SH-SY5Y (cell line): Measurements from ENCODE around the gene RAB40B.

ENCODE experiments used
- GATA2 ChIP-seq: IDR thresholded peaks from 2 replicates; pipeline ENCODE4 v1.6.1; 2011; ENCODE audit warnings: mild to moderate bottlenecking, low read depth, low read length
- GATA3 ChIP-seq: IDR thresholded peaks from 2 replicates; pipeline ENCODE4 v1.6.1; 2011; ENCODE audit warnings: low read depth, mild to moderate bottlenecking, low read length, moderate library complexity

DNA sequence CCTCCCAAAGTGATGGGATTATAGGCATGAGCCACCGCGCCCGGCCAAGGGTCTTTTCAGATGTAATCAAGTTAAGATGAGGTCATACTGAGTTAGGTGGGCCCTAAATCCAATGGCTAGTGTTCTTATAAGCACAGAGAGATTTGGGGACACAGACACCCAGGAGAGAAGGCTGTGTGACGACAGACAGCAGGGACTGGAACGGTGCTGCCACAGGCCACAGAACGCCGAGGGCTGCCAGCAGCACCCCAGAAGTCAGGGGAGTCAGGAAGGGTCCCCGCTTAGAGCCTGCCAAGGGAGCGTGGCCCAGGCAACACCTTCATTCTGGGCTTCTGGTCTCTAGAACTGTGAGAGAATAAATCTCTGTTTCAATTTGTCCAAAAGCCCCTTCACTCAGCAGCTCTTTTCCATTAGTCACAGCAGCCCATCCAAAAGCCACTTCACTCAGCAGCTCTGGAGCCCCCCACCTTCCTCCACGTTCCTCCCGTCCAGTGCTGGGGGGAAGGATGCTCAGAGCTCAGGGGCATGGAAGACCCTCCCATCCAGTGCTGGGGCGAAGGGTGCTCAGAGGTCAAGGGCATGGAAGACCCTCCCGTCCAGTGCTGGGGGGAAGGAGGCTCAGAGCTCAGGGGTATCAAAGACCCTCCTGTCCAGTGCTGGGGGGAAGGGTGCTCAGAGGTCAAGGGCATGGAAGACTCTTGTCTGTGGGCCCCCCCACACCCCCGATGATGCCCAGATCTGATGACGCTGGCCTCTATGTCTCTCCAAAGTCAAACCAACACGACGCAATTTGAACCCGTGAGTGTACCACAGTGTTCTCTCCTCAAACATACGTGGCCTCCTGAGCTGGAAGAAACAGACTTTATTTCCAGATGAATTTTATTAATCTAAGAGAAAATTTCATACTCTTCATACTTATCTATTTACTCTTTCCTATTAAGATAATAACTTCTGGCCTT lies 11.9 kb downstream of the RAB40B start:
- TF ChIP-seq GATA2 (no peak), GATA3 (no peak)
